SU-DHL-6 (cell line): ENCODE data around the gene BASP1.

Experiments
- EZH2phosphoT487 ChIP-seq: fragments of 200-600 bp; sonication (generic), shearing (Covaris generic); conservative IDR thresholded peaks from 2 replicates; pipeline ENCODE4 v1.6.1; 2018; ENCODE audit warnings: mild to moderate bottlenecking, antibody characterized with exemption, low read length, moderate library complexity, mixed read lengths
- TF ChIP-seq, protein P1 (sequence below): fragments of 200-600 bp; sonication (generic); IDR thresholded peaks from one replicate; pipeline ENCODE4 v1.5.1; 2017; ENCODE audit warnings: antibody characterized with exemption, mild to moderate bottlenecking, low read length, moderate library complexity; ENCODE audit not compliant: insufficient read depth, poor library complexity, severe bottlenecking

DNA sequence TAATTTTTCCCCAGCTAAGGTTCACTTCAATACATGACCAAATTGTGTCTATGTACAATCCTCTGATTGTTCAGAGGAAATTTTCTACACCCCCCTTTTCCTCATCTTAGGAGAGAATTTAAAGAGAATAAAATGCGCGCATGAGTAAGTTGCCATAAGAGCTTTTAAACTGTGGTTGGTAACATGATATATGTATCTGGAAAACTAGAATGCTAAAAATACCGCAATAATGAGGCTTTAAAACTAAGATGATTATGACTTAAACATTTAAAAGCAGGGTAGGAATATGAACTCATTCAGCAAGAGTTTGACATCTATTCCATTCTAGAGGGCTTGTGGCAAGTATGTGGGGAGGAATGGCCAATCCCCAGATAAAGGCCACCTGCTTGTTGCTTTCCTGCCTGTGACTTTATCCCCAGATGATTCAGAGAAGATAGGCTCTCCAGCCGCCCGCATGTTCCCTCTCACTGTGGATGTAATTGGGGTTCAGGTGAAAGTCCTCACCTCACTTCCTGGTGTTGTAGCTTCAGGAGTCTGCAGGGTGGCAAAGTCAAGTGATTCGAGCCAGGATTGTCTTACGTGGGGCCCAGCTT lies 26.5 kb upstream of the BASP1 start:
- TF ChIP-seq, protein P1, sequence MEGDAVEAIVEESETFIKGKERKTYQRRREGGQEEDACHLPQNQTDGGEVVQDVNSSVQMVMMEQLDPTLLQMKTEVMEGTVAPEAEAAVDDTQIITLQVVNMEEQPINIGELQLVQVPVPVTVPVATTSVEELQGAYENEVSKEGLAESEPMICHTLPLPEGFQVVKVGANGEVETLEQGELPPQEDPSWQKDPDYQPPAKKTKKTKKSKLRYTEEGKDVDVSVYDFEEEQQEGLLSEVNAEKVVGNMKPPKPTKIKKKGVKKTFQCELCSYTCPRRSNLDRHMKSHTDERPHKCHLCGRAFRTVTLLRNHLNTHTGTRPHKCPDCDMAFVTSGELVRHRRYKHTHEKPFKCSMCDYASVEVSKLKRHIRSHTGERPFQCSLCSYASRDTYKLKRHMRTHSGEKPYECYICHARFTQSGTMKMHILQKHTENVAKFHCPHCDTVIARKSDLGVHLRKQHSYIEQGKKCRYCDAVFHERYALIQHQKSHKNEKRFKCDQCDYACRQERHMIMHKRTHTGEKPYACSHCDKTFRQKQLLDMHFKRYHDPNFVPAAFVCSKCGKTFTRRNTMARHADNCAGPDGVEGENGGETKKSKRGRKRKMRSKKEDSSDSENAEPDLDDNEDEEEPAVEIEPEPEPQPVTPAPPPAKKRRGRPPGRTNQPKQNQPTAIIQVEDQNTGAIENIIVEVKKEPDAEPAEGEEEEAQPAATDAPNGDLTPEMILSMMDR = no peak
- no peak for TF ChIP-seq EZH2phosphoT487
